IPS DF 19.7 (cell line): Measurements from ENCODE around the gene HAUS5.
"Not testable (repeated sequence)": the region's sequence is repeated elsewhere in the genome, so short reads cannot be mapped to it uniquely, and the experiment has no call there.

Source experiments
- DNase-seq: peaks from one replicate; pipeline ENCODE4 v3.0.0-alpha.2; 2013; ENCODE audit warnings: low read depth, low spot score

Gene HAUS5

GRCh38 chr19:35643255-35644205 lies 31.0 kb downstream of the HAUS5 start:
- DNase-seq, result no peak

- peak; percentile 82 for DNase-seq
Measured at GRCh38 chr19:35644206-35644986, 31.9 kb downstream of the HAUS5 start.

- no peak for DNase-seq
Measured at GRCh38 chr19:35644987-35645679, 32.6 kb downstream of the HAUS5 start.

DNA sequence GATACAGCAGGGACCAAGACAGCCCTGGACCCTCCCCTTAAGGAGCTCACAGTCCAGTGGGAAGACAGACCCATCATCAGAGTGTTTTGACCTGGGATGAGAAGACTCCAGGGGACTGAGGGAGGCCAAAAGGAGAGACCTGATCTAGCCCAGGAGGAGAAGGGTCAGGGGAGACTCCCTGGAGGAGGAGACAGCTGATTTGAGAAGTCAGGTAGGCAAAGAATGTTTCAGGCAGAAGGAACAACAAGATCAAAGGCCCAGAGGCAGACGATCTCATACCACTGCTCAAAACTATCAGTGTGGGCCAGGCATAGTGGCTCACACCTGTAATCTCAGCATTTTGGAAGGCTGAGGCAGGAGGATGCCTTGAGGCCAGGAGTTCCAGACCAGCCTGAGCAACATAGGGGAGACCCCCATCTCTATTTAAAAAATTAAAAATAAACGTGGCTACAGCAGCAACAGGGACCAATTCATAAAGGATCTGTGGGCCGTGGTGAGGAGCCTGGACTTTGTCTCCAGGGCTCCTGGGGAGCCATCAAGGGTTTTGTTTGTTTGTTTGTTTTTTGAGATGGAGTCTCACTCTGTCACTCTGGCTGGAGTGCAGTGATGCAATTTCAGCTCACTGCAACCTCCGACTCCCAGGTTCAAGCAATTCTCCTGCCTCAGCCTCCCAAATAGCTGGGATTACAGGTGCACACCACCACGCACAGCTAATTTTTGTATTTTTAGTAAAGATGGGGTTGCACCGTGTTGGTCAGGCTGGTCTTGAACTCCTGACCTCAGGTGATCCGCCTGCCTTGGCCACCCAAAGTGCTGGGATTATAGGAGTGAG lies 33.4 kb downstream of the HAUS5 start:
- DNase-seq, result no peak

DNA sequence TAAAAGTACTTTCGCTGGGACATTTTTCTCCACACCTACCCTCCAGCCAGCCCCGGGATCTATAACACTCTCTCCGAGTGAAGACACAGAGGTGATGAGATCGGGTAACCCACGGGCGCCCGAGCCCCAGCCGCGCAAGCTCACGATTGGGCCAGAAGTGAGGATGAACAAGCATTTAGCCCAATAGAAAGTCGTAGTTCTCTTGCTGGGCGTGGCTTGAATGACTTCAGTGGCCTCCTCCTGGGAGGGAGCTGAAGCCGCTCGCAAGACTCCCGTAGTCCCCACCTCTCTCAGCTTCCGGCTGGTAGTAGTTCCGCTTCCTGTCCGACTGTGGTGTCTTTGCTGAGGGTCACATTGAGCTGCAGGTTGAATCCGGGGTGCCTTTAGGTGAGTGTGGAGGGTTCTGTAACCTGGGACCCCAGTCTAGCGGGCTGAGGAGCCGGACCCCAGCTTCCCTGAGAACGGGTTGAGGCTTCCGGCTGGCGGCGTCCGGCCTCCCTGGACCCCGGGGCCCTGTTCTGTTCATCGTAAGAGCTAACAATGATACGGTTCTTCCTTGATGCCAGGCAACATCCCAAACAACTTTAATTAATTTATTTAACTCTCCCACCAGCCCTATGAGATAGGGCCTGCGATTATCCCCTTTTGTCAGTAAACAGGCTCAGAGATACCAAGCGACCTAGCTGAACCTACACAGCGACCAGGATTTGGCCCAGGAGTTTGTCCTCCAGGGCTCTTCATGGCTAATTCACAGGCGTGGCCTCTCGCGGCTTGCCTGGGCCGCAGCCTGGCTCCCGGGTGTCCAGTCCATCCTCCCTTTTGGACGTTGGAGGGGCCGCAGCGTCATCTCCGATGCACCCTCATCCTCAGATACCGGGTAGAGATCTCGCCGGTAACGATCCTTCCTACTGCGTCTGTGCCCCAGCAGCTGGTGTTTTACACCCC lies 35.8 kb downstream of the HAUS5 start, which contains the start of gene COX6B1:
Gene COX6B1 (plus strand): TSS at position 307 of the 945 bp plus-strand sequence. CDS start 2,921 bp downstream, outside the sequence.
- peak; percentile 95 for DNase-seq

- DNase-seq, result no peak
Measured at GRCh38 chr19:35650581-35650980, 38.0 kb downstream of the HAUS5 start.

- DNase-seq, result not testable (repeated sequence)
Measured at GRCh38 chr19:35654828-35655227, 42.3 kb downstream of the HAUS5 start.

DNA sequence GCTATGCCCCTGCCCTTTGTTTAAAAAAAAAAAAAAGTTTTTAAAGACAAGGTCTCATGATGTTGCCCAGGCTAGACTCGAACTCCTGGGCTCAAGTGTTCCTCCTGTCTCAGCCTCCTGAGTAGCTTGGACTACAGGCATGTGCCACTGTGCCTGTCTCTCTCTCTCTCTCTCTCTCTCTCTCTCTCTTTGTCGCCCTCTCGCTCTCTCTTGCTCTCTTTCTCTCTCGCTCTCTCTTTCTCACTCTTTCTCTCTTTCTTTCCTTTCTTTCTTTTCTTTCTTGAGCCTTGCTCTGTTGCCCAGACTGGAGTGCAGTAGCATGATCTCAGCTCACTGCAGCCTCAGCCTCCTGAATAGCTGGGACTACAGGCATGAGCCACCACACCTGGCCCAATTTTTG lies 43.1 kb downstream of the HAUS5 start:
- no peak for DNase-seq

GRCh38 chr19:35656700-35657099 lies 44.2 kb downstream of the HAUS5 start:
- no peak for DNase-seq

GRCh38 chr19:35657904-35658700 lies 45.6 kb downstream of the HAUS5 start:
- DNase-seq, result no peak

- DNase-seq, result no peak
Measured at GRCh38 chr19:35661995-35662340, 49.4 kb downstream of the HAUS5 start.

GRCh38 chr19:35663981-35664380 lies 51.4 kb downstream of the HAUS5 start:
- DNase-seq, result no peak

GRCh38 chr19:35665157-35665556 lies 52.6 kb downstream of the HAUS5 start:
- no peak for DNase-seq

- DNase-seq, result no peak
Measured at GRCh38 chr19:35665604-35666003, 53.1 kb downstream of the HAUS5 start.

GRCh38 chr19:35666251-35666913 lies 53.8 kb downstream of the HAUS5 start, which contains the start of gene UPK1A:
Gene UPK1A (plus strand): TSS chr19:35666517. CDS start chr19:35666813, 296 bp downstream.
- DNase-seq, result no peak

GRCh38 chr19:35669566-35669965 lies 57.0 kb downstream of the HAUS5 start:
- no peak for DNase-seq

DNA sequence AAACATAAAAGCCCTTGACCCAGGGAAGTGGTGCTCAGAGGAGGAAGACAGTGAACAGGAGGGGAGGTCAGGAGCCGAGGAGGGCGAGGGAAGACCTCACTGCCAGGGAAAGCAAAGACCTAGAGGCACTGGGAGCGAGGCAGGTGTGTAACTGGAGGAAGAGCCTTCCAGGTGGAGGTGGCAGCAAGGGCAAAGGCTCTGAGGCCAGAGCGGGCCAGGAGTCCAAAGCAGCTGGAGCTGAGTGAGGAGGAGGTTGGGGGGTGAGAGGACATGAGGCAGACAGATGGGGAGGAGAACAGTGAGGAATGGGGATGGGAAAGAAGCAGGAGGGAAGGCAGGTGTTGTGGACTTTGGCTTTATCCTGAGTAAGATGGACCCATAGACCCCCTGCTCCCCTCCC lies 57.4 kb downstream of the HAUS5 start:
- no peak for DNase-seq

- no peak for DNase-seq
Measured at GRCh38 chr19:35670686-35671085, 58.2 kb downstream of the HAUS5 start.
